K562 (cell line): ENCODE data around the gene CCDC92. TPM values are rescaled to one million over a fixed set of nuclear protein-coding genes. Genes with fewer than 3 reads are reported as not detected.

ENCODE experiments used
- ATAC-seq: fragments of 200-7000 bp; cut with Tn5 transposase; 3 replicates; pipeline ENCODE4 v1.9.1; 2020; ENCODE audit warnings: moderate library complexity
- BruUV-seq: library from RNA; stranded (reverse); fragments of 400-500 nt; replicated peaks from 2 replicates; lab custom pipeline; 2021; lab: Mats Ljungman, UMichigan
- CTCF ChIA-PET: fragments of 300-600 bp; formaldehyde crosslinking; extraction: SDS; loops from one replicate; lab custom pipeline; 2021; ENCODE audit warnings: low intra/inter-chr PET ratio; lab: Yijun Ruan, JAX
- POLR2A ChIA-PET: fragments of 300-600, 350-650 bp; sonication (Branson Sonifier 250); formaldehyde crosslinking; extraction: SDS; loops from one replicate; lab custom pipeline; 2021; ENCODE audit warnings: antibody characterized with exemption, inconsistent platforms; lab: Yijun Ruan, JAX
- DNase-seq, 4 experiments: peaks; one replicate each; pipeline versions ENCODE4 v3.0.0 to v3.0.0-alpha.2; 2011 to 2018; ENCODE audit warnings: low spot score in 3 of 4, mixed read lengths in 3 of 4; ENCODE audit errors: extremely low read depth in 1 of 4
- FAIRE-seq: peaks from 2 replicates; lab custom pipeline; 2011; peaks lifted over from hg19 to GRCh38; lab: Jason Lieb, UNC
- H2AFZ ChIP-seq: 2 replicates; pipeline ENCODE4 v1.6.0; 2011; ENCODE audit warnings: low read depth, low read length, control low read depth, inconsistent platforms
- H3K27ac ChIP-seq: fragments of 200-600 bp; 3 replicates; pipeline ENCODE4 v1.8.0; 2011; ENCODE audit warnings: low read depth, mild to moderate bottlenecking, control low read depth, inconsistent platforms, low read length, moderate library complexity, mixed read lengths; ENCODE audit errors: extremely low read depth
- H3K27me3 ChIP-seq, 2 experiments: fragments of 300-600 bp in 1 of 2; 2 replicates in 1 of 2; 3 replicates in 1 of 2; pipeline versions ENCODE4 v1.6.0 to v1.8.0; 2011; ENCODE audit warnings: inconsistent platforms in 2 of 2, low read length in 2 of 2, mild to moderate bottlenecking in 1 of 2, mixed read lengths in 1 of 2, moderate library complexity in 1 of 2; ENCODE audit not compliant: control insufficient read depth in 2 of 2, insufficient read depth in 2 of 2
- H3K36me3 ChIP-seq: fragments of 300-600 bp; 3 replicates; pipeline ENCODE4 v1.8.0; 2011; ENCODE audit warnings: mild to moderate bottlenecking, low read length, inconsistent platforms; ENCODE audit not compliant: control insufficient read depth, insufficient read depth
- H3K4me1 ChIP-seq, 2 experiments: fragments of 200-600 bp in 1 of 2; replicated peaks in 1 of 2; 2 replicates in 1 of 2; 3 replicates in 1 of 2; pipeline versions ENCODE4 v1.5.1 to v1.8.0; 2011; ENCODE audit warnings: inconsistent platforms in 2 of 2, low read length in 2 of 2, mild to moderate bottlenecking in 1 of 2, mixed read lengths in 1 of 2, moderate library complexity in 1 of 2; ENCODE audit not compliant: control insufficient read depth in 2 of 2, insufficient read depth in 2 of 2
- H3K4me2 ChIP-seq: 2 replicates; pipeline ENCODE4 v1.6.1; 2011; ENCODE audit warnings: low read length, control low read depth, inconsistent platforms, mixed read lengths; ENCODE audit not compliant: insufficient read depth
- H3K4me3 ChIP-seq: fragments of 200-600 bp; sonication (generic), shearing (Covaris generic); 2 replicates; pipeline ENCODE4 v1.5.1; 2016; ENCODE audit warnings: control low read depth, inconsistent platforms
- H3K79me2 ChIP-seq: fragments of 200-600 bp; 3 replicates; pipeline ENCODE4 v1.8.0; 2011; ENCODE audit warnings: low read length, inconsistent platforms; ENCODE audit not compliant: control insufficient read depth, insufficient read depth
- H3K9ac ChIP-seq, 2 experiments: 2 replicates each; pipeline versions ENCODE4 v1.6.0 to v1.6.1; 2011; ENCODE audit warnings: low read depth in 2 of 2, low read length in 2 of 2, control low read depth in 1 of 2, inconsistent platforms in 1 of 2, mild to moderate bottlenecking in 1 of 2, mixed read lengths in 1 of 2; ENCODE audit not compliant: insufficient read depth in 1 of 2
- H3K9me1 ChIP-seq: one replicate; pipeline ENCODE4 v1.6.0; 2011; ENCODE audit warnings: inconsistent platforms, mild to moderate bottlenecking, low read length, moderate library complexity; ENCODE audit not compliant: control insufficient read depth, insufficient read depth
- H3K9me3 ChIP-seq: replicated peaks from 2 replicates; pipeline ENCODE4 v1.5.1; 2011; ENCODE audit warnings: low read depth, low read length, inconsistent platforms; ENCODE audit not compliant: control insufficient read depth, insufficient read depth
- H4K20me1 ChIP-seq: replicated peaks from 2 replicates; pipeline ENCODE4 v1.6.1; 2011; ENCODE audit warnings: low read length, inconsistent platforms, mixed read lengths; ENCODE audit not compliant: control insufficient read depth, insufficient read depth
- CREB5 ChIP-seq: fragments of 250-450 bp; sonication (Bioruptor Pico); IDR thresholded peaks from 2 replicates; pipeline ENCODE4 v1.5.0; 2020; ENCODE audit warnings: mild to moderate bottlenecking
- KHSRP ChIP-seq: fragments of 450-650 bp; IDR thresholded peaks from 2 replicates; pipeline ENCODE4 v1.6.1; 2017
- MAZ ChIP-seq, 2 experiments: fragments of 450-650 bp in 1 of 2; sonication (generic) in 1 of 2; formaldehyde crosslinking; IDR thresholded peaks in 1 of 2; conservative IDR thresholded peaks in 1 of 2; 2 replicates each; pipeline versions ENCODE4 v1.4.0 to v1.5.0; 2020; ENCODE audit warnings: mild to moderate bottlenecking in 1 of 2, missing genetic modification reagents in 1 of 2
- NFXL1 ChIP-seq: fragments of 450-650 bp; formaldehyde crosslinking; IDR thresholded peaks from 2 replicates; pipeline ENCODE4 v1.4.0; 2021; ENCODE audit warnings: mild to moderate bottlenecking
- NR2C2 ChIP-seq, 2 experiments: fragments of 200-800 bp in 1 of 2; sonication (Bioruptor generic) in 1 of 2; sonication (generic) in 1 of 2; formaldehyde crosslinking in 1 of 2; IDR thresholded peaks; 2 replicates each; pipeline versions ENCODE4 v1.6.1 to v1.8.0; 2016 to 2022; ENCODE audit warnings: mild to moderate bottlenecking in 1 of 2, missing compliant biosample characterization in 1 of 2, missing genetic modification characterization in 1 of 2, missing genetic modification reagents in 1 of 2
- PTTG1 ChIP-seq: fragments of 450-650 bp; IDR thresholded peaks from 2 replicates; pipeline ENCODE4 v1.6.1; 2016; ENCODE audit warnings: low read depth, mild to moderate bottlenecking, missing genetic modification characterization, missing compliant biosample characterization
- THRB ChIP-seq: fragments of 450-650 bp; formaldehyde crosslinking; conservative IDR thresholded peaks from 2 replicates; pipeline ENCODE4 v1.4.0; 2022; ENCODE audit warnings: mild to moderate bottlenecking, missing genetic modification characterization
- ZBTB2 ChIP-seq: fragments of 450-650 bp; IDR thresholded peaks from 2 replicates; pipeline ENCODE4 v1.6.1; 2016; ENCODE audit warnings: antibody characterized with exemption
- ZBTB9 ChIP-seq: fragments of 450-650 bp; formaldehyde crosslinking; IDR thresholded peaks from 2 replicates; pipeline ENCODE4 v1.4.0; 2020; ENCODE audit warnings: mild to moderate bottlenecking, moderate library complexity
- ZC3H8 ChIP-seq: fragments of 450-650 bp; IDR thresholded peaks from 2 replicates; pipeline ENCODE4 v1.6.1; 2017
- ZNF586 ChIP-seq: fragments of 450-650 bp; formaldehyde crosslinking; conservative IDR thresholded peaks from 2 replicates; pipeline ENCODE4 v1.4.0; 2020; ENCODE audit warnings: mild to moderate bottlenecking, moderate library complexity
- ZNF644 ChIP-seq: fragments of 200-800 bp; sonication (Bioruptor generic); IDR thresholded peaks from 2 replicates; pipeline ENCODE4 v1.6.1; 2016; ENCODE audit warnings: low read depth, missing genetic modification characterization, missing compliant biosample characterization
- in situ Hi-C: fragments of 300-500 bp; cut with MboI; formaldehyde crosslinking; loops from 4 replicates; pipeline ENCODE4 v1.15.0; 2018; ENCODE audit warnings: inconsistent platforms, mixed read lengths
- intact Hi-C: fragments of 100-400 bp; cut with micrococcal nuclease; formaldehyde crosslinking; loops from 2 replicates; pipeline ENCODE4 v1.14.2; 2022
- polyA plus RNA-seq, 8 experiments: library from polyadenylated mRNA; depleted of rRNA in 4 of 8; stranded (reverse) in 5 of 8; unstranded in 3 of 8; fragments of >200 nt; fragmentation: Nextera tagmentation in 2 of 8; fragmentation: Illumina TruSeq in 1 of 8; extraction: Ambion mirVana in 2 of 8; extraction: Trizol in 1 of 8; gene quantifications; 2 replicates each; pipeline versions ENCODE4 v1.2.1 to v1.2.3, GENCODE V29; 2011 to 2014; ENCODE audit warnings: inconsistent platforms in 1 of 8, missing spikeins in 1 of 8
- total RNA-seq, 7 experiments: library from RNA; depleted of rRNA in 6 of 7; stranded (reverse); fragments of >200 nt in 6 of 7; fragmentation: Illumina TruSeq in 2 of 7; extraction: Trizol in 2 of 7; gene quantifications; 2 replicates each; pipeline versions ENCODE4 v1.2.1 to v1.2.3, GENCODE V29; 2011 to 2021; ENCODE audit warnings: low replicate concordance in 1 of 7

The CCDC92 gene
- total and polyA plus RNA-seq, 9 of the 15 experiments (the other 6 are each of a cell fraction or from before 2014, with no cell fraction given): 0.27 to 5.9 (median 2.1) TPM

- Histone ChIP-seq H3K4me1 (peaks cover under 1 to 5% of the 10 kb centered on the region in 2 experiments; a peak in 2 of 5 replicates), H3K4me2 (no peak overlapping the region), H3K9ac (no peak overlapping the region), H3K79me2 (no peaks in the 10 kb centered on the region), H3K27me3 (no peaks in the 10 kb centered on the region), H3K9me1 (no peaks in the 10 kb centered on the region), H2AFZ (no peak overlapping the region), H4K20me1 (no peaks in the 10 kb centered on the region), H3K4me3 (no peak overlapping the region), H3K36me3 (no peaks in the 10 kb centered on the region), H3K27ac (no peak overlapping the region), H3K9me3 (no peaks in the 10 kb centered on the region)
- FAIRE-seq (no peak), DNase-seq (no peak), ATAC-seq (no peak)
- intact Hi-C loops (no loop called here), in situ Hi-C loops (no loop called here)
- ChIA-PET POLR2A (no interaction called here), CTCF (no interaction called here)
- BruUV-seq: no TSS peak
- TF ChIP-seq THRB: no peak
- TF ChIP-seq ZC3H8: no peak
- no peak for TF ChIP-seq PTTG1 (tag)
- TF ChIP-seq CREB5 (CRISPR knock-in tag): no peak
- no peak for TF ChIP-seq ZNF586
- TF ChIP-seq ZBTB2: no peak
- no peak for TF ChIP-seq ZNF644 (tag)
- TF ChIP-seq ZBTB9 (CRISPR knock-in tag): no peak
- no peak for TF ChIP-seq NFXL1 (CRISPR knock-in tag)
- no peak for TF ChIP-seq MAZ (CRISPR knock-in tag; conservative IDR thresholded peaks at IDR 0.05 in 1 of 2, IDR thresholded peaks at IDR 0.05 in 1 of 2)
- TF ChIP-seq KHSRP: no peak
- no peak for TF ChIP-seq NR2C2 (CRISPR knock-in tag; IDR thresholded peaks at IDR 0.05)
- TF ChIP-seq NR2C2 (tag; IDR thresholded peaks at IDR 0.05): no peak
Measured at GRCh38 chr12:124019115-124019514, 46.5 kb upstream of the CCDC92 start.
